Measurements from ENCODE around the gene ZFP64. TPM values are rescaled to one million over a fixed set of nuclear protein-coding genes. Genes with fewer than 3 reads are reported as not detected.

Gene ZFP64
- total RNA-seq, result 23.5 and 27.9 TPM in 2 replicates

DNA sequence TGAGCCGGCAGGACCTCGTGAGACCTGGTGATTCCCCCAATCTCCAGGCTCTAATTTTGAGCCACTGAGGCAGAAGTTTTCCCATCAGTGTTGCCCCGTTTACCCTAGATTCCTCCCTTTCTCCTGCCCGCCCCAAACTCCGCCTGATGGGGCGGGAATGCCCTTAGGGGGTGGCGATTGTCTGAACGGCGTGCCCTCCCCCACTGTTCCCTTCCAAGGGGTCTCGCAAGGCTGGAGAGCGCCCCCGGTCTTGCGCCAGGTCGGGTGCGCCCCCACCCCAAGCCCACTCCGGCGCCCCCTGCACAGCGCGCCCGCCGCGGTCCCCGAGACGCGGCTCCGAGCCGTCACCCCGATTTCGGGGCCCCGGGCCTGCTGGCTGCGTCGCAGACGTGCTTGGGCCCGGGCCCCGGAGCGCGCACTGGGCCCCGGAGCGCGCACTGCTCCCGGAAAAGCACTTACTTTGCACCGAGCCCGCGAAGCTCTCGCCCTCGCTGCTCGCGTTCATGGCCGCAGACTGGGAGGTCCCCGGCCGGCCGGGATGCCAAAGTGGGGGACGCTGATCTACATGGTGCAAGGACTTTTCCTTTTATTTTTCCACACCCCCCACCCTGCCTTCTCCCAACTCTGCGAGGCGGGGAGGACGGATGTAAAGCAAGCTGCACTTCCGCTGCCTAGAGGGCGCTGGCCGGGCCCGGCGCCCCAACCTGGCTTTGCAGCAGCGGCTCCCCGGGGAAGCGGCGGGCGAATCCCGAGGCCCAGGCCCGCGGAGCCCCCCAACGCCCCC is at the start of gene ZFP64:
Gene ZFP64, minus strand, starts transcription at position 648 of the 784 bp plus-strand sequence. Its CDS starts 143 bp downstream, at position 505.

Measured in bronchus fibroblast of lung (primary cell).